Spleen (tissue), 11 donors: ENCODE results near the gene PLA2G6. TPM values are rescaled to one million over a fixed set of nuclear protein-coding genes. Genes with fewer than 3 reads are reported as not detected.

Source experiments
- DNase-seq: peaks from one replicate; pipeline ENCODE4 v3.0.0-alpha.2; 2020
- H3K27ac ChIP-seq, 8 donors: fragments of 200-600 bp; sonication (generic) in 7 of 8; 1 replicate in 4 of 8; 2 replicates in 4 of 8; pipeline versions ENCODE4 v1.5.0 to v1.8.0; 2016 to 2021; ENCODE audit warnings: inconsistent platforms in 4 of 8, mild to moderate bottlenecking in 4 of 8, moderate library complexity in 1 of 8
- H3K27me3 ChIP-seq, 7 donors: fragments of 200-600 bp; sonication (generic) in 6 of 7; replicated peaks in 1 of 7; 1 replicate in 4 of 7; 2 replicates in 3 of 7; pipeline versions ENCODE4 v1.5.0 to v1.8.0; 2016 to 2021; ENCODE audit warnings: inconsistent platforms in 3 of 7, mild to moderate bottlenecking in 1 of 7
- H3K36me3 ChIP-seq, 6 donors: fragments of 200-600 bp; sonication (generic) in 5 of 6; 1 replicate in 4 of 6; 2 replicates in 2 of 6; pipeline versions ENCODE4 v1.5.0 to v1.8.0; 2016 to 2021; ENCODE audit warnings: inconsistent platforms in 2 of 6
- H3K4me1 ChIP-seq, 6 donors: fragments of 200-600 bp; sonication (generic) in 5 of 6; 1 replicate in 3 of 6; 2 replicates in 3 of 6; pipeline versions ENCODE4 v1.5.0 to v1.8.0; 2016 to 2021; ENCODE audit warnings: inconsistent platforms in 3 of 6
- H3K4me3 ChIP-seq, 8 donors: fragments of 200-600 bp; sonication (generic) in 7 of 8; 1 replicate in 4 of 8; 2 replicates in 4 of 8; pipeline versions ENCODE4 v1.5.0 to v1.8.0; 2016 to 2021; ENCODE audit warnings: inconsistent platforms in 4 of 8, mild to moderate bottlenecking in 4 of 8, moderate library complexity in 2 of 8
- H3K9me3 ChIP-seq, 8 donors: fragments of 200-600 bp; sonication (generic) in 7 of 8; 1 replicate in 4 of 8; 2 replicates in 4 of 8; pipeline versions ENCODE4 v1.5.0 to v1.8.0; 2016 to 2021; ENCODE audit warnings: inconsistent platforms in 4 of 8
- POLR2A ChIP-seq, 3 donors: fragments of 450-650 bp; IDR thresholded peaks; one replicate each; pipeline ENCODE4 v1.5.1; 2017; ENCODE audit warnings: antibody characterized with exemption in 3 of 3, mild to moderate bottlenecking in 1 of 3
- POLR2AphosphoS5 ChIP-seq, 3 donors: sonication (generic); formaldehyde crosslinking; IDR thresholded peaks; one replicate each; pipeline ENCODE4 v1.5.1; 2017; ENCODE audit warnings: antibody characterized with exemption in 3 of 3
- WGBS, 5 donors: extraction: QIAGEN DNeasy Blood & Tissue Kit in 3 of 5; methylation state at CpG; one replicate each; pipeline versions ENCODE4 v1.1.5 to v1.1.7; 2013 to 2018; 5-methylcytosine and 5-hydroxymethylcytosine counted together
- intact Hi-C: fragments of 100-400 bp; cut with DNase I; formaldehyde crosslinking; loops from one replicate; pipeline ENCODE4 v1.15.0; 2023; ENCODE audit warnings: low total_unique reads
- polyA plus RNA-seq, 3 donors: library from polyadenylated mRNA; stranded (reverse); fragments of 200-250 nt; gene quantifications; one replicate each; pipeline ENCODE4 v1.2.1, GENCODE V29; 2013
- total RNA-seq, 7 donors: library from RNA; depleted of rRNA in 3 of 7; stranded (reverse); fragments of >200 nt in 3 of 7; fragmentation: NEBNext Ultra II Directional in 4 of 7; extraction: Animal tissue kit (Norgen Biotek cat#: 25700) in 4 of 7; gene quantifications; one replicate each; pipeline versions ENCODE4 v1.1.0 to v1.2.1, GENCODE V29; 2016 to 2021
- TF ChIP-seq, protein P1 (sequence below), 11 experiments: fragments of 200-600 bp in 7 of 11; fragments of 450-650 bp in 4 of 11; sonication (generic) in 4 of 11; IDR thresholded peaks in 8 of 11; conservative IDR thresholded peaks in 3 of 11; 1 replicate in 7 of 11; 2 replicates in 4 of 11; pipeline versions ENCODE4 v1.4.0 to v1.8.0; 2016 to 2021; ENCODE audit warnings: antibody characterized with exemption in 11 of 11, inconsistent platforms in 4 of 11, mild to moderate bottlenecking in 1 of 11
- donor health status: healthy with polysubstance abuse.
- donor health status: DM: no; HTN: no; CAD: no; lungs with moderate emphysema.
- donor health status: DM: no; HTN: no; CAD: no.
- donor health status: Bipolar disorder and iron deficiency.
- donor health status: healthy.
- donor health status: DM: no; HTN: no; CAD: no.
- donor health status: DM: yes; HTN: yes; CAD: no.

Gene PLA2G6
- total and polyA plus RNA-seq, 10 donors, result 18.1 to 60.9 (median 55.8) TPM

DNA sequence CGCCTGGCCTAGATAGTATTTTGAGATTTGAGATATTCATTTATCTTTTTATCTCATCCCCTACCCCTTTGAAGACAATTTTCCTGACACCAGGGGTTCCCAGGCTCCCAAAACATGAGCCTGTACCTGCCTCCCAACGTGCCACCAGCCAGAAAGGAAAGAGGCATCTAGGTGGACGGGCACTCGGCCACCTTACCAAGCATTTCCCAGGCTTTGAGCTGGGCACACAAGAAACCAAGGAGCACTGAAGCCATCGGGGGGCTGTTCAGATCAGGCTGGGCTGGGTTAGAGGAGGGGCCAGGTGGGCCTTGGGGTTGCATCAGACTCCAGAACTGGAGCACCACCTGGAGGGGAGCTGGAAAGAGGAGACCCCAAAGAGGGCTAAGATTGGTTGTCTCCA lies 42.7 kb downstream of the PLA2G6 start:
- Histone ChIP-seq H3K4me1 (peaks cover 0 to 22% (median 10%) of the 10 kb centered on the region in 6 donors), H3K27me3 (no peaks in the 10 kb centered on the region), H3K27ac (no peak overlapping the region), H3K9me3 (no peaks in the 10 kb centered on the region), H3K4me3 (no peak overlapping the region), H3K36me3 (peaks cover 0 to 91% (median 21%) of the 10 kb centered on the region in 6 donors)
- TF ChIP-seq POLR2AphosphoS5 (IDR thresholded peaks at IDR 0.05) (no peak), POLR2A (IDR thresholded peaks at IDR 0.05) (no peak)
- TF ChIP-seq, protein P1, sequence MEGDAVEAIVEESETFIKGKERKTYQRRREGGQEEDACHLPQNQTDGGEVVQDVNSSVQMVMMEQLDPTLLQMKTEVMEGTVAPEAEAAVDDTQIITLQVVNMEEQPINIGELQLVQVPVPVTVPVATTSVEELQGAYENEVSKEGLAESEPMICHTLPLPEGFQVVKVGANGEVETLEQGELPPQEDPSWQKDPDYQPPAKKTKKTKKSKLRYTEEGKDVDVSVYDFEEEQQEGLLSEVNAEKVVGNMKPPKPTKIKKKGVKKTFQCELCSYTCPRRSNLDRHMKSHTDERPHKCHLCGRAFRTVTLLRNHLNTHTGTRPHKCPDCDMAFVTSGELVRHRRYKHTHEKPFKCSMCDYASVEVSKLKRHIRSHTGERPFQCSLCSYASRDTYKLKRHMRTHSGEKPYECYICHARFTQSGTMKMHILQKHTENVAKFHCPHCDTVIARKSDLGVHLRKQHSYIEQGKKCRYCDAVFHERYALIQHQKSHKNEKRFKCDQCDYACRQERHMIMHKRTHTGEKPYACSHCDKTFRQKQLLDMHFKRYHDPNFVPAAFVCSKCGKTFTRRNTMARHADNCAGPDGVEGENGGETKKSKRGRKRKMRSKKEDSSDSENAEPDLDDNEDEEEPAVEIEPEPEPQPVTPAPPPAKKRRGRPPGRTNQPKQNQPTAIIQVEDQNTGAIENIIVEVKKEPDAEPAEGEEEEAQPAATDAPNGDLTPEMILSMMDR (IDR thresholded peaks at IDR 0.05 in 8 of 11, conservative IDR thresholded peaks at IDR 0.05 in 3 of 11), result no peak
- 83 to 96% (median 88%) methylated on average over 5 of the region's 5 CpGs for WGBS, 5 donors
- intact Hi-C loops, result no loop called here
- DNase-seq, result no peak

DNA sequence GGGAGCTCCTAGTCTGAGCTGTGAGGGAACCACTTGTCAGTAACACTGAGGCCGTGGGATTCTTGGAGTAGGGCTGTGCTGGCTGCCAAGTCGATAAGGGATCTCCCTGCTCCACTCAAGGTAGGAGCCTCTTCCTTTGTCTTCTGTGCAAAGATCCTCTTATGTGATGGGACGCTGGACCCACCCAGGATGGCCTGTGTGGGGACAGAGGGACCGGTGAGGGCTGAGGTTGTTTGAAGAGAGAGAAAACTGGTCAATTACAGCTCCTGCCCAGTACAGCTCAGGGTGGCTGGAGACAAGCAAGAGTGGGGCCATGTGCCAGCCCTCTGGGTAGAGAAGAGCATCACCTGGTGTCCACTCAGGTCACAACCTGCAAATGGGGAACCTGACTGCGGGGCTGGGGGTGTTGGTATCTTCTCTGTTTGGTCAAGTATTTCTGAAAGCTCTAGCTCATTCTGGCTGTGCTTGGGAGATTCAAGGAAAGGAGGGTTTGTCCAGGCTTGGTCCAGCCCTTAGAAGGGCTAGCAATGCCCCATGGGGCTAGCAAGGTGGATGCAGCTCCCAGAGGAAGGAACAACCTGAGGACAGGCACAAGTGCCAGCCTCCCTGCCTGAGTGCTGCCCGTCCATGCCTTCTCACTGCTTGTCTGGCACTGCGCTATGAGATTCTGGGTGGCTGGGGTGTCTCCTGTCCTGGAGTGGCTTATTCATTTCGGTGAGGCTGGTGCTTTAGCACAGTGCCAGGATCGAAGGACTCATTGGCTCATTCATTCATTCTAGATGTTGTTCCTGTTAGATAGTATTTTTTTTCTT lies 43.5 kb downstream of the PLA2G6 start:
- Histone ChIP-seq H3K36me3 (peaks cover 0 to 91% (median 24%) of the 10 kb centered on the region in 6 donors), H3K4me3 (no peak overlapping the region), H3K4me1 (peaks cover 0 to 13% (median 2%) of the 10 kb centered on the region in 6 donors), H3K27me3 (no peaks in the 10 kb centered on the region), H3K27ac (no peak overlapping the region), H3K9me3 (no peaks in the 10 kb centered on the region)
- WGBS, 5 donors, result 90 to 97% (median 95%) methylated on average over 8 to 9 of the region's 9 CpGs
- TF ChIP-seq, protein P1 (IDR thresholded peaks at IDR 0.05 in 8 of 11, conservative IDR thresholded peaks at IDR 0.05 in 3 of 11), result no peak
- no peak for TF ChIP-seq POLR2AphosphoS5 (IDR thresholded peaks at IDR 0.05)
- TF ChIP-seq POLR2A (IDR thresholded peaks at IDR 0.05), result no peak
- intact Hi-C loops, result no loop called here
- no peak for DNase-seq

DNA sequence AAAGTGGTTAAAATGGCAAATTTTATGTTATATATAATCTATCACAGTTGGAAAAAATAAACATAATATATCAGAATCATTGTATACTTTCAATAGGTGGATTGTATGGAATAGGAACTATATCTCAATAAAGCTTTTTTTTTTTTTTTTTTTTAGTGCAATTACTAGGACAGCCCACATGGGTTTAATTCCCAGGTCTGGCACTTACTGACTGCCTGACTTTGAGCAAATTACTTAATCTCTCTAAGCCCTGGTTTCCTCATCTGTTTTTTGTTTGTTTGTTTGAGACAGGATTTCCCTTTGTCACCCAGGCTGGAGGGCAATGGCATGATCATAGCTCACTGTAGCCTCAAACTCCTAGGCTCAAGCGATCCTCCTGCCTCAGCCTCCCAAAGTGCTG lies 45.0 kb downstream of the PLA2G6 start:
- Histone ChIP-seq H3K4me3 (no peak overlapping the region), H3K9me3 (no peaks in the 10 kb centered on the region), H3K27me3 (no peaks in the 10 kb centered on the region), H3K27ac (no peak overlapping the region), H3K4me1 (peaks cover 0 to 7% (median 0%) of the 10 kb centered on the region in 6 donors), H3K36me3 (peaks cover 0 to 91% (median 34%) of the 10 kb centered on the region in 6 donors)
- TF ChIP-seq, protein P1 (IDR thresholded peaks at IDR 0.05 in 8 of 11, conservative IDR thresholded peaks at IDR 0.05 in 3 of 11), result no peak
- no peak for TF ChIP-seq POLR2AphosphoS5 (IDR thresholded peaks at IDR 0.05)
- TF ChIP-seq POLR2A (IDR thresholded peaks at IDR 0.05), result no peak
- WGBS, 5 donors, result 86 to 100% (median 100%) methylated on average over 1 of the region's 1 CpG
- DNase-seq, result no peak
- intact Hi-C loops, result no loop called here

DNA sequence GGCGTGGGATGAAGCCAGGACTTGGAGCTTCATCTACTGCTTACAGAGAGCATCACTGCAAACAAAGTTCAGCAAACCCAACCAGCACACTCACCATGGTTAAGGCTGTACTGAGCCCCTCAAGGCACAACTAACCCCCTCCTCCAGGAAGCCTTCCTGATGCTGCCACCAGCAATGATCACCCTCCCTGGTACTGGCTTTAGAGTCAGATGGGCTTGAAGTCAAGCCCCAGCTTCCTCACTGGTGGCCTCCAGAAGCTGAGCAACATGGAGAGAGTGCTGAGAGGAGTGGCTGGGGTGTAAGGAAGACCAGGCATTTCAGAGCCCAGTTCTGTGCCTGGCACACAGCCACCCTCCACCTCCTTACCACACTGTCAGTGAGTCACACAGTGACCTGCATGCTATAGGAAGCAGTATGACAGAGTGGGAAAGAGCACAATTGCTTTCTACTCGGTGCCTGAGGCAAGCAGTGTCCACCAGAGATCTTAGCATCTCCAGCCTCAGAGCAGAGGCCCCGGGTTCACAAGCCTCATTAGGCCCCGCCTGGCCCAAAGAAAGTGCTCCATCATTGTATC lies 46.4 kb downstream of the PLA2G6 start:
- Histone ChIP-seq H3K27ac (no peak overlapping the region), H3K9me3 (no peaks in the 10 kb centered on the region), H3K4me1 (peaks cover 0 to 12% (median 0%) of the 10 kb centered on the region in 6 donors), H3K27me3 (no peaks in the 10 kb centered on the region), H3K36me3 (peaks cover 0 to 95% (median 34%) of the 10 kb centered on the region in 6 donors), H3K4me3 (no peak overlapping the region)
- TF ChIP-seq POLR2A (IDR thresholded peaks at IDR 0.05) (no peak), POLR2AphosphoS5 (IDR thresholded peaks at IDR 0.05) (no peak)
- TF ChIP-seq, protein P1 (IDR thresholded peaks at IDR 0.05 in 8 of 11, conservative IDR thresholded peaks at IDR 0.05 in 3 of 11), result no peak
- no peak for DNase-seq
- WGBS, 5 donors, result 89 to 97% (median 92%) methylated on average over 4 of the region's 4 CpGs
- intact Hi-C loops, result no loop called here
